Suppressor macrophage treated with lipopolysaccharide for 4 hours (primary cell): ENCODE measurements around the gene CNNM3.

Source experiments
- DNase-seq: peaks from one replicate; pipeline ENCODE4 v3.0.0-alpha.2; 2020

Gene CNNM3

GRCh38 chr2:96881349-96882195 lies 65.5 kb downstream of the CNNM3 start:
- DNase-seq = no peak

- no peak for DNase-seq
Observed at GRCh38 chr2:96882230-96882629, 66.2 kb downstream of the CNNM3 start.

GRCh38 chr2:96882906-96883305 lies 66.8 kb downstream of the CNNM3 start:
- DNase-seq = no peak

GRCh38 chr2:96883306-96883705 lies 67.2 kb downstream of the CNNM3 start:
- no peak for DNase-seq
